ENCODE measurements around the gene ATP8A1.

The ATP8A1 gene

GRCh38 chr4:42366959-42367358, 289.9 kb downstream of the ATP8A1 start:
- TF ChIP-seq CTCF (IDR thresholded peaks at IDR 0.05; ENCODE audit: low read depth, low read length), result no peak
- no peak for DNase-seq (ENCODE audit: extremely low read depth, low read depth)

- no peak for TF ChIP-seq CTCF (IDR thresholded peaks at IDR 0.05; ENCODE audit: low read depth, low read length)
- DNase-seq (ENCODE audit: extremely low read depth, low read depth), result no peak
Observed at GRCh38 chr4:42364266-42365053, 292.4 kb downstream of the ATP8A1 start.

- no peak for TF ChIP-seq CTCF (IDR thresholded peaks at IDR 0.05; ENCODE audit: low read depth, low read length)
- no peak for DNase-seq (ENCODE audit: extremely low read depth, low read depth)
Observed at GRCh38 chr4:42363614-42364013, 293.3 kb downstream of the ATP8A1 start.

GRCh38 chr4:42362591-42362990, 294.3 kb downstream of the ATP8A1 start:
- DNase-seq (ENCODE audit: extremely low read depth, low read depth), result no peak
- TF ChIP-seq CTCF (IDR thresholded peaks at IDR 0.05; ENCODE audit: low read depth, low read length), result no peak

- DNase-seq (ENCODE audit: extremely low read depth, low read depth), result no peak
- no peak for TF ChIP-seq CTCF (IDR thresholded peaks at IDR 0.05; ENCODE audit: low read depth, low read length)
Observed at GRCh38 chr4:42361456-42361855, 295.4 kb downstream of the ATP8A1 start.

- no peak for TF ChIP-seq CTCF (IDR thresholded peaks at IDR 0.05; ENCODE audit: low read depth, low read length)
- no peak for DNase-seq (ENCODE audit: extremely low read depth, low read depth)
Observed at GRCh38 chr4:42360256-42360669, 296.6 kb downstream of the ATP8A1 start.

GRCh38 chr4:42359711-42360110, 297.2 kb downstream of the ATP8A1 start:
- DNase-seq (ENCODE audit: extremely low read depth, low read depth), result no peak
- TF ChIP-seq CTCF (IDR thresholded peaks at IDR 0.05; ENCODE audit: low read depth, low read length), result no peak

Data from AG09319 (cell line).